Left hindlimb (tissue), 1 donor: ENCODE measurements around the gene TBPL1.

ENCODE experiments used
- DNase-seq: peaks from one replicate; pipeline ENCODE4 v3.0.0-alpha.2; 2018

The TBPL1 gene

GRCh38 chr6:134010974-134011373 lies 58.0 kb downstream of the TBPL1 start:
- no peak for DNase-seq

DNA sequence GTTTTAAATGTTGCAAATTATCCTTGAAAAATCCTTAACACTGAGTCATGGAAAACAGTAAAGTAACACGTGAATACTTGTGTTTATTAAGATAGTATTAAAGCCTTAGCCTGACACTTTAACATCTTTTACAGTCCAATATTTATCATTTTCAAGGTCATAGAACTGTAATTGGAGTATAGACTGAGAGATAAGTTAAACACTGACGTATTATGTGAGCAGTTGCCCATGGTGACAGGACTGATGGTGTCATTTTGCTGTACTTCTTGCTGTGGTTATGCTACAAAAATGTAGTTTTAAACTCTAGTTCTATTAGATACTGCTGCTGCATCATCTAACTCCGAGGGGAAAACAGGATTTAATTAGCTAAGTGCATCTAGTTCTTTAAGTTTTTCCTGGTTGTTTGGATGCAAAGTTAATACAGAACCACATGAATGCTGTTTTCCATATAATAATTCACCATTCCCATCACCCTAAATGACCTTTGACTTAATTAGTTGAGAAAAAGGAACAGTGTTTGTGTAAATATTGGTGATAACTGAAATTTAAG lies 61.6 kb downstream of the TBPL1 start:
- DNase-seq = no peak

- DNase-seq = no peak
These were observed 62.9 kb downstream of the TBPL1 start for GRCh38 chr6:134015719-134016557.

DNA sequence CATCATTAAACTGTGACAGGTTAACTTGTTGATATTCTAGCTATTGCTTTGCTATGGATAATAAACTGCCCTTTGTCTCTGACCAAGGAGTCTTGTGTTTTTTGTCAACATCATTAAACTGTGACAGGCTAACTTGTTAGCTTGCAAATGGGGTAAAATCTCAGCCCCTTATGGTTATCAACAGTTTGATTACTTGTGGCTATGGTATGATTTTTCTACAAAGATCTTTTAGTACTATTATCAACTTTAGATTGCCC lies 63.5 kb downstream of the TBPL1 start:
- DNase-seq = no peak

DNA sequence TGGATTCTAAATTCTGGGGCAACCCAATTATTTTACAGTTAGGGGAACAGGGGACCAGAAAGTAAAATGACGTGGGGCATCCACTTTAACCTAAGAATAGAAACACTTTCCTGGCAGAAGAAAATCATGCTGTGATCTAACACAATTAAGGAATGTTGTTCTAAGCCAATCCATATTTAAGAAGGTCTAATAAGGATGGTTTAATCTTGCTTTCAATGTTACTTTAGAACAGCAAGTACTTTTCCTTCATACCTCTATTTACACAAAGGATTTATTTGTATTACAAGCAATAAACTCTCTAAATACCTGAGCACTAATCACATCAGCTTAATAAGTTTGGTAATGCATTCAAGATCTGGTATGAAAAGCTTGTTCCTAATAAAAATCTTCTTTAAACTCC lies 67.0 kb downstream of the TBPL1 start:
- no peak for DNase-seq

- DNase-seq = no peak
These were observed 67.5 kb downstream of the TBPL1 start for GRCh38 chr6:134020543-134020942.

DNA sequence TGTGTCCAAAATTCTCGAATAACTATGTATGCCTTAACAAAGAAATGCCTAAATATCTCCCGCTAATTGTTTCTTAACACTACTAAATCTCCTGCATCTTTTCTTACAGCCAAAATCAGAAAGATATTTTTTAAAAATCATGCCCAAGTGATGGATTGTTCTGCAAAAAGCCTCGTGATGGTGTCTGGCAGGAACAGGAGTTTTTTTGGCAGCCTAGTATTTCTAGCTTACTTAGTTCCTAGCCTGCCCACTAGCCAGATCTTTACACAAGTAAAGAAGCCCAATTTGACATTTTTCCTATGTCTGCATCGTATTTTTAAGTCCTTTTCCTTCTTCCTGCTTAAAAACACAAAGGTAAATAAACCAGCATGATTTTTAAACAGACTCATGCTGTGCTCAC lies 67.9 kb downstream of the TBPL1 start:
- DNase-seq = no peak

DNA sequence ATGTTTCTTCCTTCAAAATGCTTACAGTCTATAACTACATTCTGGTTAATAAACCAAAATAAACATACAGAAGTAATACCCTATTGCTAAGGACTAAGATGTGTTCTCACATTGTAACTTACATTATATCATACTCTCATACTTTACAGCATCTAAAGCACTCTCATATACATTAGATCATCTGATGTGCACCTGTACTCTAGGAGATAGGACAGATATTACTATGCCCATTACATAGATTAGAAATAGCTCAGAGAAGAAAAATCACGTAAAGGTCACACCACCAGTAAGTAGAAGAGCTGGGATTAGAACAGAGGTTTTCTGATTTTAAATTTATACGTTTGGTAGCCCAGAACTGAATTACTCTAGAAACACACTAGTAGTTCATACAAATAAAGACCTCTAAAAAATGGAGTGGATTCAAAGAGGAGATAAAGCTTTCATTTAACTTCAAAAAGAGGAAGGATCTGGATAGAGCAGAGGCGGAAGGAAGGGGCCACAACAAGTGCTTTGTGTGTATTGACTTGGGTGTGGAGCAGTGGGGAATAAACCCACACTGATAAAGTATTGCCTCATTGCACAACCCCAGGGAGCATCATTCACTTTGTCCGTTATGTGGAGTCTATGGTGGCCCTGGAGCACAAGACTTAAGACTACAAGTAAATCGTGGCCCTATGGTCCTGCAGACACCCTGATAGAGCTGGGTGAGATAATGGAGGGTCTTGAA lies 68.5 kb downstream of the TBPL1 start:
- DNase-seq = no peak

- DNase-seq = no peak
These were observed 69.6 kb downstream of the TBPL1 start for GRCh38 chr6:134022650-134023049.

- DNase-seq = no peak
These were observed 73.6 kb downstream of the TBPL1 start for GRCh38 chr6:134026597-134026996.

GRCh38 chr6:134028438-134028837 lies 75.4 kb downstream of the TBPL1 start:
- DNase-seq = no peak

DNA sequence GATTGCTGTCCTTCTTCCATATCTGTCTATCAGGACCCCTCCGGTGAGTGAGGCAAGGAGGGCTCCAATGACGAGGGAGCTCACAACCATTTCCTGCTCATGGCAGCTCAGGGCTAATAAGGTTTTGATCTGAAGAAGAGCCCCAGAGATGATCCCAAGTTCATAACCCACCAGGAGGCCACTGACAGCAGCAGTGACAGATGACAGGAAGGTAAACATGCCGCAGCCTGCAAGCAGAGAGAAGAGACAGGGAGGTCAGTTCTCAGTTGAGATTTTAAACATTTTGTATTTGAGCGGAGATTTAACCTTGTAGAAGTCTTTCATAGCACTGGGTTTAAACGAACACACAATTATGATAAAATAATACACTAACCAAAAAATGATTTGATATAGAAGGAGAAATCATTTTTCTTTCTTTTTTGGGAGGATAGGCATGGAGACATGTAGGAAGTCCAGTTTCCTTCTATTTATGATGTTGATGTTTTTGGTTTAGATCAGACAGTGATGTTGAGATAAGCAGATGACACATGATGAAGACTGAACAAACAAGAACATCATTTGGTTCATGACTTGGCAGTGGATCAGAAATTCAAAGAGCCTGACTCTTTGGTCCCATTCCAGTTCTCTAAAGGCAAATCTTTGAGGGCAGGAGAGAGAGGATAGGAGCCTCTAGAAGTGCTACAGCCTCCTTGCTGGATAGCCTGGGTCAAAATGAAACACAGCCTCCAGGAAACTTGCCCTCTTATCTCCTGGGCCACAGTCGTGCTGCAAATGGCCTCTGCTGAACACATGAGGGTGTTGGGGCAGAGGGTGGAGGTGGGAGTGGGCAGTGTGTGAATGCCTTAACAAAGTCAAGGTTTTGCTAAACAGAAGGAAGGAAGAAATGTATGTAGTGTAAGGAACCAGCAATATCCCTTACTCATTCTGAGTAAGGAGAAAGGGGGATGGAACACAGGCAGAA lies 76.8 kb downstream of the TBPL1 start:
- no peak for DNase-seq

GRCh38 chr6:134031696-134032255 lies 78.8 kb downstream of the TBPL1 start:
- DNase-seq = no peak

DNA sequence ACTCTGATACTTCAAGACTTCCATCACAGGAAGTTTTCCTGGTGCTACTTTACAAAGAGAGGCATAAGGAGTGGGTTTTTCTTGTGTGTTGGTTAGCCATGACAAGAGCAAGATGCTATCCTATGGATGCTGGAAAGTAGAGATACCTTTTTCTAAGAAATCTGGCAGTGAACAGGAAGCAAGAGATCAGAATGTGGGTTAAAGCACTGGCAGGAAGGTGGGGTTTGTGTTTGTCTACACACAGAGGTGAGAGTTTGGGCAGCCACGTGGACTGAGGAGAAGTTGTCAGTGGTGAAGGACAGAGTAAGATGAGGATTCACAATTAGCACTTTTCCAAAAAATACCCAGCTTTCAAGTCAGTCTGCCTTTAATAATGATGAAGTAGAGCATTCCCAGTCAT lies 81.5 kb downstream of the TBPL1 start:
- no peak for DNase-seq

DNA sequence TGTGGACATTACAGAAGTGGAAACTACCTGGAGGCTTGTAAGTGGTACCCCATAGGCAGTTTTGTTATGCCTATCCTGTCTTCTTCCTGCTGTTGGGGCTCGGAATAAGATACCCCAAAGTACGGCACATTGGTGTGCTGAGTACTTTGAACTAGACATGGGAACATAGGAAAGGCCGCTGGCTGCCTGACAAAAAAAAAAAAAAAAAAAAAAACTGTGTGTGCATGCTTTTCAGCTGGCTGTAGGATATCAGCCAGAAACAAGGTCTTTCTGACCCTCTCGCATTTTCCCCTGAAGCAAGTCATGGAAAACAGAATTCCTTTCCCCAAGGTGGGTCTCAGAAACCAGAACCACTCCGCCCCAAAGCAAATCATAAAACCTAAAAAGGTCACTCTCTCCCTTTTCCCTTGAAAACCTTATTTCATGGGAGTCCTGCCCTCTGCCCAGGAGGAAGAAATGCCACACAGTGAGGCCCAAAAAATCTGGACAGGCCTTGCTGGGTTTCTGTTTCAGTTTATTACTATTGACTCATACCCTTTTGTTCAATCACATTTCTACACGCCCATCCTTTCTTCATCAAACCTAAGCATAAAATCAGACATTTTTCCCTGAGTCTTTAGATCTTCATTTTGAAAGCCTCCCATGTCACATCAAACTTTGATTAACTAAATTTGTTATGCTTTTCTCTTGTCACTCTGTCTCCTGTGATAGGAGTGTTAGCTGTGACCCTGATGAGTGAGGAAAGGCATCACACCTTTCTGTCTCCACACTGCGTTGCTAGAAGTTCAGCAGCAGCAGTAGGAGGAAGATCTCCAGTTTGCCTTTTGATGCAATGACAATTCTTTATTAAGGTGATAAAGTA lies 82.2 kb downstream of the TBPL1 start:
- no peak for DNase-seq

GRCh38 chr6:134035823-134036296 lies 82.8 kb downstream of the TBPL1 start:
- no peak for DNase-seq

- DNase-seq = no peak
These were observed 86.1 kb downstream of the TBPL1 start for GRCh38 chr6:134039116-134039515.
